ENCODE results near the gene ZNF625.

The ZNF625 gene

GRCh38 chr19:12159773-12160414 is 3.4 kb upstream of the ZNF625 start:
- peaks cover 27% of the 10 kb centered on the region for H3K36me3 Mint-ChIP-seq (ENCODE audit: low read depth)
- H3K9me3 Mint-ChIP-seq, result no peaks in the 10 kb centered on the region
- H3K27ac Mint-ChIP-seq, result no peak overlapping the region
- intact Hi-C loops (cut with micrococcal nuclease), result no loop called here
- H3K27me3 Mint-ChIP-seq, result peaks cover 8% of the 10 kb centered on the region
- H3K4me3 Mint-ChIP-seq, result no peak overlapping the region
- H3K4me1 Mint-ChIP-seq (ENCODE audit: low read depth), result peaks cover 30% of the 10 kb centered on the region

- H3K9me3 Mint-ChIP-seq, result peaks cover 4% of the 10 kb centered on the region
- no peak overlapping the region for H3K27ac Mint-ChIP-seq
- H3K4me3 Mint-ChIP-seq, result peak overlapping the region; percentile 88
- intact Hi-C loops (cut with micrococcal nuclease), result no loop called here
- H3K36me3 Mint-ChIP-seq (ENCODE audit: low read depth), result peaks cover 13% of the 10 kb centered on the region
- peaks cover 8% of the 10 kb centered on the region for H3K27me3 Mint-ChIP-seq
- peaks cover 11% of the 10 kb centered on the region for H3K4me1 Mint-ChIP-seq (ENCODE audit: low read depth)
Measured at GRCh38 chr19:12155324-12155860, 1.1 kb downstream of the ZNF625 start.

GRCh38 chr19:12145348-12145747 is 11.2 kb downstream of the ZNF625 start:
- intact Hi-C loops (cut with micrococcal nuclease), result no loop called here
- Mint-ChIP-seq H3K27me3 (no peaks in the 10 kb centered on the region), H3K27ac (no peak overlapping the region), H3K36me3 (ENCODE audit: low read depth) (peaks cover 33% of the 10 kb centered on the region), H3K4me1 (ENCODE audit: low read depth) (peaks cover 12% of the 10 kb centered on the region), H3K4me3 (no peak overlapping the region), H3K9me3 (peaks cover 35% of the 10 kb centered on the region)

GRCh38 chr19:12141405-12141736 is 15.2 kb downstream of the ZNF625 start:
- peak overlapping the region; percentile 82 for H3K27ac Mint-ChIP-seq
- H3K4me1 Mint-ChIP-seq (ENCODE audit: low read depth), result peaks cover 39% of the 10 kb centered on the region
- intact Hi-C loops (cut with micrococcal nuclease), result loop anchor here (1.0 to 2.0 kb wide), 6 partner anchors 21 to 261 kb away; partner anchors contain the start of gene ZNF136
- no peaks in the 10 kb centered on the region for H3K27me3 Mint-ChIP-seq
- H3K36me3 Mint-ChIP-seq (ENCODE audit: low read depth), result peaks cover 47% of the 10 kb centered on the region
- H3K4me3 Mint-ChIP-seq, result peak overlapping the region; percentile 92
- H3K9me3 Mint-ChIP-seq, result peaks cover 16% of the 10 kb centered on the region

- H3K4me1 Mint-ChIP-seq (ENCODE audit: low read depth), result peaks cover 39% of the 10 kb centered on the region
- peak overlapping the region; percentile 92 for H3K4me3 Mint-ChIP-seq
- intact Hi-C loops (cut with micrococcal nuclease), result loop anchor here (1.0 to 2.0 kb wide), 6 partner anchors 22 to 260 kb away; partner anchors contain the start of gene ZNF136
- peaks cover 45% of the 10 kb centered on the region for H3K36me3 Mint-ChIP-seq (ENCODE audit: low read depth)
- H3K27me3 Mint-ChIP-seq, result no peaks in the 10 kb centered on the region
- peak overlapping the region; percentile 82 for H3K27ac Mint-ChIP-seq
- H3K9me3 Mint-ChIP-seq, result peaks cover 10% of the 10 kb centered on the region
Measured at GRCh38 chr19:12140545-12141404, 15.8 kb downstream of the ZNF625 start.

GRCh38 chr19:12139885-12140544 is 16.5 kb downstream of the ZNF625 start, which contains the start of gene ZNF20:
ZNF20 (minus strand) TSS chr19:12140350; CDS start chr19:12140182, 168 bp downstream.
- Mint-ChIP-seq H3K9me3 (peaks cover 2% of the 10 kb centered on the region), H3K27ac (peak within 1 kb of the TSS; percentile 82), H3K4me1 (ENCODE audit: low read depth) (peaks cover 39% of the 10 kb centered on the region), H3K36me3 (ENCODE audit: low read depth) (peaks cover 45% of the 10 kb centered on the region), H3K4me3 (peak within 1 kb of the TSS; percentile 92), H3K27me3 (no peaks in the 10 kb centered on the region)
- intact Hi-C loops (cut with micrococcal nuclease), result loop anchor here (2.0 kb wide), 3 partner anchors 23 to 259 kb away; partner anchors contain the start of gene ZNF136

- Mint-ChIP-seq H3K9me3 (peaks cover 6% of the 10 kb centered on the region), H3K4me3 (peak overlapping the region; percentile 92), H3K27me3 (no peaks in the 10 kb centered on the region), H3K4me1 (ENCODE audit: low read depth) (peaks cover 39% of the 10 kb centered on the region), H3K27ac (peak overlapping the region; percentile 82), H3K36me3 (ENCODE audit: low read depth) (peaks cover 49% of the 10 kb centered on the region)
- intact Hi-C loops (cut with micrococcal nuclease), result no loop called here
Measured at GRCh38 chr19:12139269-12139668, 17.3 kb downstream of the ZNF625 start.

- Mint-ChIP-seq H3K4me1 (ENCODE audit: low read depth) (peaks cover 39% of the 10 kb centered on the region), H3K4me3 (no peak overlapping the region), H3K9me3 (peaks cover 25% of the 10 kb centered on the region), H3K27ac (peak overlapping the region; percentile 36), H3K27me3 (no peaks in the 10 kb centered on the region), H3K36me3 (ENCODE audit: low read depth) (peaks cover 68% of the 10 kb centered on the region)
- intact Hi-C loops (cut with micrococcal nuclease), result no loop called here
Measured at GRCh38 chr19:12137221-12137940, 19.2 kb downstream of the ZNF625 start.

- no peak overlapping the region for H3K4me3 Mint-ChIP-seq
- H3K27ac Mint-ChIP-seq, result no peak overlapping the region
- H3K27me3 Mint-ChIP-seq, result no peaks in the 10 kb centered on the region
- peaks cover 13% of the 10 kb centered on the region for H3K4me1 Mint-ChIP-seq (ENCODE audit: low read depth)
- intact Hi-C loops (cut with micrococcal nuclease), result no loop called here
- peaks cover 63% of the 10 kb centered on the region for H3K9me3 Mint-ChIP-seq
- peaks cover 75% of the 10 kb centered on the region for H3K36me3 Mint-ChIP-seq (ENCODE audit: low read depth)
Measured at GRCh38 chr19:12133069-12133468, 23.5 kb downstream of the ZNF625 start.

- Mint-ChIP-seq H3K36me3 (ENCODE audit: low read depth) (peaks cover 17% of the 10 kb centered on the region), H3K27ac (no peak overlapping the region), H3K27me3 (no peaks in the 10 kb centered on the region), H3K9me3 (peaks cover 47% of the 10 kb centered on the region), H3K4me3 (no peak overlapping the region), H3K4me1 (ENCODE audit: low read depth) (no peaks in the 10 kb centered on the region)
- intact Hi-C loops (cut with micrococcal nuclease), result no loop called here
Measured at GRCh38 chr19:12126707-12127106, 29.8 kb downstream of the ZNF625 start.

GRCh38 chr19:12117201-12117970 is 39.1 kb downstream of the ZNF625 start:
- H3K27ac Mint-ChIP-seq, result no peak overlapping the region
- no peaks in the 10 kb centered on the region for H3K4me1 Mint-ChIP-seq (ENCODE audit: low read depth)
- H3K9me3 Mint-ChIP-seq, result peaks cover 65% of the 10 kb centered on the region
- H3K36me3 Mint-ChIP-seq (ENCODE audit: low read depth), result peaks cover 31% of the 10 kb centered on the region
- intact Hi-C loops (cut with micrococcal nuclease), result no loop called here
- H3K27me3 Mint-ChIP-seq, result no peaks in the 10 kb centered on the region
- H3K4me3 Mint-ChIP-seq, result no peak overlapping the region

- Mint-ChIP-seq H3K27me3 (no peaks in the 10 kb centered on the region), H3K36me3 (ENCODE audit: low read depth) (peaks cover 68% of the 10 kb centered on the region), H3K4me1 (ENCODE audit: low read depth) (no peaks in the 10 kb centered on the region), H3K4me3 (no peak overlapping the region), H3K9me3 (peaks cover 89% of the 10 kb centered on the region), H3K27ac (no peak overlapping the region)
- intact Hi-C loops (cut with micrococcal nuclease), result no loop called here
Measured at GRCh38 chr19:12113121-12113520, 43.4 kb downstream of the ZNF625 start.

GRCh38 chr19:12112701-12113100 is 43.8 kb downstream of the ZNF625 start:
- intact Hi-C loops (cut with micrococcal nuclease), result no loop called here
- peaks cover 86% of the 10 kb centered on the region for H3K9me3 Mint-ChIP-seq
- no peak overlapping the region for H3K4me3 Mint-ChIP-seq
- H3K36me3 Mint-ChIP-seq (ENCODE audit: low read depth), result peaks cover 66% of the 10 kb centered on the region
- no peaks in the 10 kb centered on the region for H3K27me3 Mint-ChIP-seq
- H3K27ac Mint-ChIP-seq, result no peak overlapping the region
- no peaks in the 10 kb centered on the region for H3K4me1 Mint-ChIP-seq (ENCODE audit: low read depth)
